H4 (cell line): ENCODE measurements around the gene TMPRSS2. TPM values are rescaled to one million over a fixed set of nuclear protein-coding genes. Genes with fewer than 3 reads are reported as not detected.
A peak's percentile ranks its signal among the peaks of the same experiment; 100 is the strongest.

Source experiments
- DNase-seq: peaks from one replicate; pipeline ENCODE4 v3.0.0-alpha.2; 2015; ENCODE audit warnings: low spot score
- total RNA-seq: library from RNA; depleted of rRNA; stranded (reverse); fragments of >200 nt; shearing (Covaris generic); gene quantifications from 2 replicates; pipeline ENCODE4 v1.2.3, GENCODE V29; 2014

Gene TMPRSS2
- total RNA-seq, 1 experiment from 2014 or later: 0.10 TPM

GRCh38 chr21:41509733-41510132, 1.8 kb upstream of the TMPRSS2 start:
- no peak for DNase-seq

DNA sequence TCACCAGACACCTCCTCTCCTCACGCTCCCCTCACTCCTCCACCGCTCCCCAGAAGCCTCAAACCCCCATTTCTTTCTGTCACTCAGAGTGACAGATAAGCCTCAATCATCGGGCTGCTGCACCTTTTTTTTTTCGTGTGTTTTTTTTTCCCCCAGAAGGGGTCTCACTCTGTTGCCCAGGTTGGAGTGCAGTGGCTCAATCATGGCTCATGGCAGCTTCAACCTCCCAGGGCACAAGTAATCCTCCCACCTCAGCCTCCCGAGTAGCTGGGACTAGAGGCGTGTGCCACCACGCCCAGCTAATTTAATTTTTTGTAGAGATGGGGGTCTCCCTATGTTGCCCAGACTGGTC, 1.2 kb upstream of the TMPRSS2 start:
- DNase-seq: no peak

DNA sequence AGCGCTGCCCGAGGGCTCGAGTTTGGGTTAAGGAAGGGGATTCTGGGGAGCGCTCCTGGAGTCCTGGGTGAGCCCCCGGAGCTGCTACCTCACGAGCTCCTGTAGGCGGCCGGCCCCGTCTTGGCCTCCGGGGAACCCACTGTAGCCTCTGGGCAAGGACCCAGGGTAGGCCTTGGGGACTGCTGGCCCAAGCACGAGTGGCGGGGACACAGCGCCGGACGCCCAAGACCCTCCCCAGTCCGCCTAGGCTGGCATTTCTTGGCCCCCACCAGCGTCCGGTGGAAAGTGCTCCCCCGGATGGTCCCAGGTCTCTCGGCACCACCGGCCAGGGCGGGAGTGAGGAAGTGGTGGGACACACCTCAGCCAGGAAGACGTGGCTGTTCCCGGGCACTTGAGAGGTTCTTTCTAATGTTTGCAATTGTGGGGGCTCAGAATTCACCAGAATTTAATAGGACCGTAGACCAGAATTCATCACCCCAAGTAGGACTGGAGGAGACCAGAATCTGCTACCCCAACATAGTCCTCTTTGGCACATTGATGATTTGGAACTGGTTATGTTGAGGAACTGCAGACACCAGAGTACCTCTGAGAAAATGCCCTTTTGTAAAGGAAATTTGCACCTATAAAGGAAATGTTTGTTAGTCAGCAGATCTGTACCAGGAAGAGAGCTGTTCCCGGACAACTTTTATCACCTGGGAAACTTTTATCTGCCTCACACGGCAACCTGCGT, 622 bp upstream of the TMPRSS2 start:
- no peak for DNase-seq

DNA sequence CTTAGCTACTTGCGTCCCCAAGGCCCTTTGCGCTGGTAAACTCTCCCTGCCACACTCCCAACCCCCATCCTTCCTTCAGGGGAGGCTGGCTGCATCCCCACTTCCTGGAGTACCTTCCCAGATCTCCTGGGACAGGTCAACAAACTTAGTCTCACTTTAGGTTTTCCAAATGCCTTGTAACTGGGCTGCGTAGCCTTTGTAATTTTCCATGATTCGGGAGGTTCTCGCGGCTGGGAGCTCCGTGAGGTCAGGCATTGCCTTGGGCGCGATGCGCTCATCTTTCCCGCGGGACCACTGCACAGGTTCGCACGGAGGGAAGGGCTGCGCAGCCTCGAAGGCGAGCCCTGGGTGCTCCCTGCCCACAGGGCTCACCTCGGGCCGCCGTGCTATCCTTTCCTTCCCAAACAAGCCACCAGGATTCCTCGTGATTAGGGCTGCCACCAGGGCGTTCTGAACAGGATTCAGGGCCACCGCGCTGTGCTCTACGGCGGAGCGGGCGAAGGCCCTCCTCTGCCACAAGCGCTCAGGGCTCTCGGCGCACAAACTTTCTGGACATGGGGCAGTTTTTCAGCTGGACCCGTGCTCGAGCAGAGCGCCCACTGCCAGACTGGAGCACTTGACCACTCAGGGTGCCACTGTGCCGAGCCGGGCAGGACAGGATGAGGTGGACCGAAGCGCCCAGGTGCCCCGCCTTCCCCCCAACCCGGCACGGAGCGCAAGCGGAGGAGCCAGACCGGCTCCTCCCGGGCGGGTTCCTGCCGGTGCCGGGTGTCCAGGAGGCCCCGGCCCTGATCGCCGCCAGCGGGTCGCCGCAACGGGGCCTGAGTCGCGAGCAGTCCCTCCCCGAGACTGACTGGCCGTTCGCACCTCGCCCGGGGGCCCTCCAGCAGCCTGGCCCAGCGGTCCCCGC, 1.1 kb downstream of the TMPRSS2 start:
- no peak for DNase-seq

GRCh38 chr21:41506005-41506594, 1.9 kb downstream of the TMPRSS2 start:
- no peak for DNase-seq

DNA sequence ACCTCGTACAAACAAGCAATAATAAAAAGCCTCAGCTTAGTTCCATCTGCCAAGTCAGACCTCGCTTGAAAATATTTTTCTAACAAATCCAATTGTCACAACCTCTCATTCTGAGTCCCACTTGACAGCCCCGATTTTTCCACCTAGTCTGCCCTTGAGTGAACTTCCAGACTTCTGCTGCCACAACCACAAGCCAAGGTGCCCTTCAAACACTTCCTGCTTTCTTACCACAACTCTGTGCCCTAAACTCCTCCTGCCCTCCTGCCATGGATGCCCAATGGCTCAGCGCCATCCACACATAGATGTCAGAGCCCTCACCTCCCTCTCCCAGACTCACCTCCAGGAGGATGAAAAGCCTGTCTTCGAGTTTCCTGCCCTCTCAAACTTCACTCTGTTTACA, 3.9 kb downstream of the TMPRSS2 start:
- no peak for DNase-seq

DNA sequence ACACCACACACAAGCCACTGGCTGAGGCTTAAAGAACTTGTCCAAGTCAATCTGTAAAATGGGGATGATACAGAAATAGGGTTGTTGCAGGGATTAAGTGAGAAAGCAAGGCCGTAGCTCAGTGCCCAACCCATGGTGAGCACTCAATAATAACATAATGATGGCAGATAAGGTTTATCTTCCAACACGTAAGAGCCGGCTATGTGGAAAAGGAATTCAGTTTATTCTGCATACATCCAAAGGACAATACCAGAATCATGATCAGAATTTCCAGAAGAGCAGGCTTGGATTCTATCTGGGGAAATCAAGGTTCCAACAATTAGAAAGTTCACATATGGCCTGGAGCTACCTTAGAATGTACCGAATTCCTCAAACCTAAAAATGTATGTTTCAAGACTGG, 4.6 kb downstream of the TMPRSS2 start:
- DNase-seq: no peak

- DNase-seq: peak; percentile 61
Measured at GRCh38 chr21:41501919-41502318, 6.0 kb downstream of the TMPRSS2 start.

- no peak for DNase-seq
Measured at GRCh38 chr21:41500931-41501381, 7.0 kb downstream of the TMPRSS2 start.

GRCh38 chr21:41500363-41500762, 7.6 kb downstream of the TMPRSS2 start:
- no peak for DNase-seq

DNA sequence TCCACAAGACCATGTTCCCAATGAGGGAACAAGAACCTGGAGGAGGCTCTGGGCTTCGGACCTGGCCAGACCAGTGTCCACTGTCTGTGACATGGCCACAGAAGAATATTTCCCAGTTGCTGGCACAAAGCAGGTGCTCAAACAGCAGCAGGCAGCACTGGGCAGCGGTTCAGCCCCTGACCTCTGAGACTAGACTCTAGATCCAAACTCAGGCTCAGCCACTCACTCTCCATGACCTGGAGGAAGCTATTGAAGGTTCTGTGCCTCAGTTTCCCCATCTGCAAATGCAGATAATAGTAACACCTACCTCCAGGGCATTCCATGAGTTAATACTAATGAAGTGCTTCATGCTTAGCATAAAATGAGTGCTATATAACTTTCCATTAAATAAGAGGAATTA, 8.0 kb downstream of the TMPRSS2 start:
- DNase-seq: no peak

DNA sequence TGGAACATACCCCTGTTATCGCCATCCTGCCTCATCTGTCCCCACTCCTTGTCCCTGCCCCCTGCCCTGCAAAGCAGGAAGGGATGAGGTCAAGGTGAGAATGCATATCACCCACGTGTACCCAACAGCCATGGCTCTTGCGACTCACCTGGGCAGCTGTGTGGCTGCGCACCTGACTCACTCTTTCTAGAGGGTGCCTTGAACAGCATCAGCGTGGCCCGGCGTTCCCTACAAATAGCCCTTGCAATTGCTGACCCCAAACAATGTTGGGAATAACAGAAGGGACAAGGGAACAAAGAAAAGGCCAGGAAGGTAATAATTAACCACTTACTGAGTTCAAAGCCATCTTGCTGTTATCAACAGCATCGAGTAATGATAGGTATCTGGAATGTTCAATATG, 10.2 kb downstream of the TMPRSS2 start:
- DNase-seq: no peak

DNA sequence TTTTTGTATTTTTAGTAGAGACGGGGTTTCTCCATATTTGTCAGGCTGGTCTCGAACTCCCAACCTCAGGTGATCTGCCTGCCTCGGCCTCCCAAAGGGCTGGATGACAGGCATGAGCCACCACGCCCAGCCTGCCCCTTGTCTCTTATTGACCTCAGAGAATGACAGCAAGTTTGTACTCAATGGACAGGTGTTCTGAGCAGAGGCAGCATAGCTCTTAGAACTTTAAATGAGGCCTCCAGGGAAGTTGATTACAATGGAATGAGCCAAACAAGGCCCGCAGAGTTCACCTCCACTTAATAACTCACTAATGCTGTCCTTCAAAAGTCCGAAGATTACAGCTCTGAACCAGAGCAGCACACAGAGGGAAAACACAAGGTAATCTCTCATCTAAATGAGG, 10.9 kb downstream of the TMPRSS2 start:
- no peak for DNase-seq

GRCh38 chr21:41494242-41494641, 13.7 kb downstream of the TMPRSS2 start:
- DNase-seq: no peak

DNA sequence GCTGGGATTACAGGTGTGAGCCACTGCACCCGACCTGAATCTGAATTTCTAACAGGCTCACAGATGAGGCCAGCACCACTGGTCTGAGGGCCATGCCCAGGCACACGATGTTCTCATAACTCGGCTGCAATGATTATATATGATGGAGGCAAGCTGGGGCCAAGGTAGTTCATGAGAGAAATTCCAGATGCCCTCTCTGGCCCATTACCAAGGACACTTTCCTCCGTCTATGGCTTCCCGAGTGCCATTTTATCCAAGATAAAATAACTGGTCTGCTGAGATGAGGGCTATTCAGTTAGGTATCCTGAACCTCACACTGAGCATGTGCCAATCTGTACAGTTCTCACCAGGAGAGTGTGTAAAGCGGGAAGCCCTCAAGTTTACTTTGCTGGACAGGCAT, 16.5 kb downstream of the TMPRSS2 start:
- no peak for DNase-seq

- no peak for DNase-seq
Measured at GRCh38 chr21:41490330-41490729, 17.6 kb downstream of the TMPRSS2 start.

DNA sequence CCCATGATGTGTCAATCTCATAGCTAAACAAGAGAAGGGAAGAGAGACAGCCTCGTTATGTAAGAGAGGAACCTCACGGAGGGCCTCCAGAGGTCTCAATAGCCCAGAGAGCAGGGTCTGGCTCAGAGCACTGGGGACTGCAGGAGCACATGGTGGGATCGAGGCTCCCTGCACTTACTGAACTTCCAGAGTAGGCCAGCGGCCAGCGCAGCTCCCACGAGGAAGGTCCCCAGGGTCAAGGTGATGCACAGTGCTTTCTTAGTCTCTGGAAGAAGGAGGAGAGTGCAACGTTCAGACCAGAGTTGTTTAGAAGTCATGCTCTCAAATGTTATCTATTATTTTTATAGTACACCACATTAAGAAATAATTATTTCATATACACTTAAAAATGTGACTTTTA, 18.6 kb downstream of the TMPRSS2 start:
- DNase-seq: no peak

DNA sequence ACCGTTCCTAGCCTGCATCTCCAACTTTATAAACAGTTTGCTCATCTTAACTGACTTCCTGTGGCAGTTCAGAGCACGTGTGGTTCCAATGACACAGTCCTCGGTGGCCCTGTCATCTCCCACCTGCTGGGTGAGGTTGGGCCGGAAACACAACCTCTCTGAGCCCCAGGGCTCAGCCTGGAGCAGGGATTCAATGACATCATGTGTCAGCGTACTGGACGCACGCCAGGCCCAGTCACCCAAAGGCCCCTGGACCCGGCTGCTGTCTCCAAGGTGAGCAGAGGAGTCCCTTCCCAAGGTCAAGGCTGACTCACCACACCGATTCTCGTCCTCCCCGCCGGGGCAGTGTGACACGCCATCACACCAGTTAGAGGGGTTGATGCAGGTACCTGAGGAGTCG, 19.9 kb downstream of the TMPRSS2 start:
- DNase-seq: peak; percentile 48

DNA sequence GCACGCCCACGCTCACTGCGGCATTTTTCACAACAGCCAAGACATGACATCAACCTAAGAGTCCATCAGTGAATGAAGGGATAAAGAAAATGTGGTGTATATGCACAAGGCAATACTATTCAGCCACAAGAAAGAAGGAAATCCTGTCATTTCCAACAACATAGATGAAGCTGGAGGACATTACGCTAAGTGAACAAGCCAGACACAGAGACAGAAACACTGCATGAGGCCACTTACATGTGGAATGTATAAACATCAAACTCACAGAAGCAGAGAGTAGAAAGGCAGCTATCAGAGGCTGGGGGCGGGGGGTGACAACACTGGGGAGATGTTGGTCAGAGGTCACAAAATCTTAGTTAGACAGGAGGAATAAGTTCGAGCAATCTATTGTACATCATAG, 20.9 kb downstream of the TMPRSS2 start:
- DNase-seq: no peak

- no peak for DNase-seq
Measured at GRCh38 chr21:41483973-41484372, 24.0 kb downstream of the TMPRSS2 start.

GRCh38 chr21:41483415-41483814, 24.5 kb downstream of the TMPRSS2 start:
- DNase-seq: no peak

GRCh38 chr21:41482980-41483379, 25.0 kb downstream of the TMPRSS2 start:
- no peak for DNase-seq

- DNase-seq: peak; percentile 30
Measured at GRCh38 chr21:41482301-41482700, 25.7 kb downstream of the TMPRSS2 start.
